Natural killer cell (primary cell): Measurements from ENCODE around the gene MAP2. TPM values are rescaled to one million over a fixed set of nuclear protein-coding genes. Genes with fewer than 3 reads are reported as not detected.

Experiments used
- ATAC-seq, 3 donors: fragments of 150-1000 bp in 2 of 3; fragments of 200-7000 bp in 1 of 3; cut with Tn5 transposase; 1 replicate in 1 of 3; 2 replicates in 2 of 3; pipeline ENCODE4 v1.10.0; 2021; ENCODE audit warnings: mild to moderate bottlenecking in 2 of 3, moderate library complexity in 2 of 3
- DNase-seq, 2 donors: peaks; one replicate each; pipeline versions ENCODE4 v3.0.0 to v3.0.0-alpha.2; 2013 to 2021; ENCODE audit warnings: mixed read lengths in 1 of 2
- H3K27ac ChIP-seq: one replicate; pipeline ENCODE4 v1.5.1; 2013; ENCODE audit warnings: mild to moderate bottlenecking, low read length
- H3K27me3 ChIP-seq: one replicate; pipeline ENCODE4 v1.6.1; 2013; ENCODE audit warnings: low read length; ENCODE audit not compliant: control insufficient read depth, insufficient read depth
- H3K36me3 ChIP-seq: one replicate; pipeline ENCODE4 v1.6.1; 2013; ENCODE audit warnings: low read length; ENCODE audit not compliant: control insufficient read depth, insufficient read depth
- H3K4me1 ChIP-seq: one replicate; pipeline ENCODE4 v1.6.1; 2013; ENCODE audit warnings: low read length; ENCODE audit not compliant: control insufficient read depth, insufficient read depth
- H3K4me3 ChIP-seq: one replicate; pipeline ENCODE4 v1.5.1; 2013; ENCODE audit warnings: low read length
- H3K9me3 ChIP-seq: one replicate; pipeline ENCODE4 v1.6.1; 2013; ENCODE audit warnings: low read length; ENCODE audit not compliant: control insufficient read depth, insufficient read depth
- H3K27ac Mint-ChIP-seq, 2 donors: one replicate each; pipeline ENCODE4 v1.8.0; 2022; ENCODE audit warnings: mild to moderate bottlenecking in 2 of 2, mixed read lengths in 2 of 2, moderate library complexity in 1 of 2
- H3K27me3 Mint-ChIP-seq, 2 donors: one replicate each; pipeline ENCODE4 v1.8.0; 2022; ENCODE audit warnings: low read depth in 2 of 2, mixed read lengths in 2 of 2
- H3K36me3 Mint-ChIP-seq: one replicate; pipeline ENCODE4 v1.8.0; 2022; ENCODE audit warnings: mixed read lengths
- H3K4me1 Mint-ChIP-seq, 2 donors: one replicate each; pipeline ENCODE4 v1.8.0; 2022; ENCODE audit warnings: mixed read lengths in 2 of 2
- H3K4me3 Mint-ChIP-seq: one replicate; pipeline ENCODE4 v1.8.0; 2022; ENCODE audit warnings: mild to moderate bottlenecking, moderate library complexity, mixed read lengths
- H3K9me3 Mint-ChIP-seq, 2 donors: one replicate each; pipeline ENCODE4 v1.8.0; 2022; ENCODE audit warnings: mixed read lengths in 2 of 2
- WGBS: methylation state at CpG from one replicate; pipeline ENCODE4 v1.1.7; 2013; ENCODE audit warnings: missing lambda C conversion rate; ENCODE audit not compliant: insufficient coverage; 5-methylcytosine and 5-hydroxymethylcytosine counted together
- intact Hi-C: fragments of 100-400 bp; cut with micrococcal nuclease; formaldehyde crosslinking; loops from one replicate; pipeline ENCODE4 v1.14.2; 2022
- total RNA-seq, 4 donors: library from RNA; stranded (reverse); fragments of 120-200 nt in 1 of 4; gene quantifications; one replicate each; pipeline versions ENCODE4 v1.2.3 to v1.2.4, GENCODE V29; 2013 to 2022
- TF ChIP-seq, protein P1 (sequence below): fragments of 200-600 bp; IDR thresholded peaks from one replicate; pipeline ENCODE4 v1.8.0; 2022; ENCODE audit warnings: antibody characterized with exemption

The MAP2 gene
- total RNA-seq, 3 donors from 2014 or later (not counting 1 experiment from before 2014, with no cell fraction given) = not detected

DNA sequence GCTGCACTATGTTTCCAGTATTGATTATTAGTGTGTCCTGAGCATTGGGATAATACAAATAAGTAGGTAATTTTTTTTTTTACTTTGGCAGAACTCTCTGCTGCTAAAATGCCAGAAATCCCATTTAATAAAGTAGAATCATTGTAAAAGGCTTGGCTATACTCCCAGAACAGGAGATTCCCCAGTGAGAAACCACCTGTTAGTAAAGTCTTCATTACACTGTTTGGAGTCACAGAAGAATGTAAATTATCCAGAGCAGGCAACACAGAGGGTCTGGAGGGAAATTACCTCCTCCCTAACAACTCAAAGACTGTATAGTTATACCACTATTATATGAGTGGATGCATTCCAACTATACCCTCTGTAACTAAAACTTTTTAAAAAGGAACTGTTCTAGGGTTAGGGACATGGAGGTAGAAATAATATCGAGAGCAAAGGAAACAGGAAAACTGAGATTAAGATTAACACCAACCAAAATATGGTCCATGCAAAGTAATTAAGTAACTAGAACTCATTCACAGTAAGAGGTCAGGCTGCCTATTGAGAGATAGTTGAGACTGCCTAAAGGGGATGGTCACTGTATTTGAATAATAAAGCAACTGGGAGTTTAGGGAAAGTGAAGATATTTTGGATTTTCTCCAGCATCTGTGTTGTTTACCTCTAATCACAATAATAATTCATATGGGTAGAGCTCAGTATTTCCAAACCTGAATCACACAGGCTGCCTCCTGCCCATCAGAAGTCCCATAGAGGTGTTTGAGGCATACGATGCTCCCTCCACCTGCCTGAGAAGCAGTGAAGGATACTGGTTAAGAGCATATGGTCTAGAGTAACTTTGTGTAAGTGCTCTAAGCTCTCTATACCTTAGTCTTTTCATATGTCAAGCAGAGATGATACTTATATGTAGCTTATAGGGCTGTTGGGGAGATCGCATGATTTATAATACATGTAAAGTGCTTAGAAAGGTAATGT is 34.4 kb downstream of the MAP2 start:
- 95% methylated on average over 2 of the region's 3 CpGs for WGBS
- Mint-ChIP-seq H3K27me3 (no peaks in the 10 kb centered on the region), H3K36me3 (no peaks in the 10 kb centered on the region), H3K4me1 (no peaks in the 10 kb centered on the region), H3K27ac (no peak overlapping the region), H3K9me3 (peaks cover 7 to 8% of the 10 kb centered on the region in 2 donors), H3K4me3 (no peak overlapping the region)
- TF ChIP-seq, protein P1, sequence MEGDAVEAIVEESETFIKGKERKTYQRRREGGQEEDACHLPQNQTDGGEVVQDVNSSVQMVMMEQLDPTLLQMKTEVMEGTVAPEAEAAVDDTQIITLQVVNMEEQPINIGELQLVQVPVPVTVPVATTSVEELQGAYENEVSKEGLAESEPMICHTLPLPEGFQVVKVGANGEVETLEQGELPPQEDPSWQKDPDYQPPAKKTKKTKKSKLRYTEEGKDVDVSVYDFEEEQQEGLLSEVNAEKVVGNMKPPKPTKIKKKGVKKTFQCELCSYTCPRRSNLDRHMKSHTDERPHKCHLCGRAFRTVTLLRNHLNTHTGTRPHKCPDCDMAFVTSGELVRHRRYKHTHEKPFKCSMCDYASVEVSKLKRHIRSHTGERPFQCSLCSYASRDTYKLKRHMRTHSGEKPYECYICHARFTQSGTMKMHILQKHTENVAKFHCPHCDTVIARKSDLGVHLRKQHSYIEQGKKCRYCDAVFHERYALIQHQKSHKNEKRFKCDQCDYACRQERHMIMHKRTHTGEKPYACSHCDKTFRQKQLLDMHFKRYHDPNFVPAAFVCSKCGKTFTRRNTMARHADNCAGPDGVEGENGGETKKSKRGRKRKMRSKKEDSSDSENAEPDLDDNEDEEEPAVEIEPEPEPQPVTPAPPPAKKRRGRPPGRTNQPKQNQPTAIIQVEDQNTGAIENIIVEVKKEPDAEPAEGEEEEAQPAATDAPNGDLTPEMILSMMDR = no peak
- Histone ChIP-seq H3K27me3 (no peaks in the 10 kb centered on the region), H3K36me3 (no peaks in the 10 kb centered on the region), H3K4me3 (no peak overlapping the region), H3K9me3 (no peaks in the 10 kb centered on the region), H3K27ac (no peak overlapping the region), H3K4me1 (no peaks in the 10 kb centered on the region)
- intact Hi-C loops = no loop called here
- ATAC-seq (no peak), DNase-seq (no peak)

DNA sequence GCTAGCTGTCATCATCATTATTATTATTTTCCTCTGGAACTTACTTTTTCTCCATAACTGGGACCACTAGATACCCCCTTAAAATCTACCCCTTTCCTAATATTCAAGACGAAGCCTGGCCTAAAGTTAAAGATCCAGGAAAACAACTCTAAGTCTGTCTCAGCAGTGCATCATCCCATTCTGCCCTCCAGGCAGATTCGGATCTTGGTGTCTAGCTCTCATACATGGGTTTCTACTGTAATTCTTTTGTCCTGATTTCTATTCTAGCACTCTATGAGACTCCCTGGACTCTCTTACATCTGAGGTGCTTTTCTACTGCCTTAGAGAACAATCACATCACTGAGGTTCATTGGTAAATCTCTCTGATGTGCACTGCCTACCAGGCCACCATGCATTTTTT is 35.5 kb downstream of the MAP2 start:
- H3K27ac Mint-ChIP-seq = no peak overlapping the region
- TF ChIP-seq, protein P1 = no peak
- H3K9me3 ChIP-seq = no peaks in the 10 kb centered on the region
- no peaks in the 10 kb centered on the region for H3K36me3 ChIP-seq
- no peak overlapping the region for H3K27ac ChIP-seq
- no peaks in the 10 kb centered on the region for H3K4me1 Mint-ChIP-seq
- no peaks in the 10 kb centered on the region for H3K36me3 Mint-ChIP-seq
- DNase-seq (no peak), ATAC-seq (no peak)
- H3K27me3 ChIP-seq = no peaks in the 10 kb centered on the region
- 82% methylated on average over 2 of the region's 2 CpGs for WGBS
- intact Hi-C loops = no loop called here
- H3K4me1 ChIP-seq = no peaks in the 10 kb centered on the region
- H3K4me3 ChIP-seq = no peak overlapping the region
- H3K9me3 Mint-ChIP-seq = peaks cover 7 to 8% of the 10 kb centered on the region in 2 donors
- no peaks in the 10 kb centered on the region for H3K27me3 Mint-ChIP-seq
- H3K4me3 Mint-ChIP-seq = no peak overlapping the region

GRCh38 chr2:209460151-209460761 is 36.4 kb downstream of the MAP2 start:
- Histone ChIP-seq H3K36me3 (no peaks in the 10 kb centered on the region), H3K4me3 (no peak overlapping the region), H3K27me3 (no peaks in the 10 kb centered on the region), H3K9me3 (no peaks in the 10 kb centered on the region), H3K4me1 (no peaks in the 10 kb centered on the region), H3K27ac (no peak overlapping the region)
- intact Hi-C loops = no loop called here
- Mint-ChIP-seq H3K4me3 (no peak overlapping the region), H3K36me3 (no peaks in the 10 kb centered on the region), H3K27me3 (no peaks in the 10 kb centered on the region), H3K4me1 (no peaks in the 10 kb centered on the region), H3K9me3 (peaks cover 7 to 8% of the 10 kb centered on the region in 2 donors), H3K27ac (no peak overlapping the region)
- ATAC-seq = no peak
- no peak for DNase-seq
- TF ChIP-seq, protein P1 = no peak
- WGBS = 82% methylated on average over 5 of the region's 5 CpGs
